K562 (cell line): ENCODE results near the gene FHIT. TPM values are rescaled to one million over a fixed set of nuclear protein-coding genes. Genes with fewer than 3 reads are reported as not detected.

Source experiments
- ATAC-seq: fragments of 200-7000 bp; cut with Tn5 transposase; 3 replicates; pipeline ENCODE4 v1.9.1; 2020; ENCODE audit warnings: moderate library complexity
- BruUV-seq: library from RNA; stranded (reverse); fragments of 400-500 nt; replicated peaks from 2 replicates; lab custom pipeline; 2021; lab: Mats Ljungman, UMichigan
- CTCF ChIA-PET: fragments of 300-600 bp; formaldehyde crosslinking; extraction: SDS; loops from one replicate; lab custom pipeline; 2021; ENCODE audit warnings: low intra/inter-chr PET ratio; lab: Yijun Ruan, JAX
- POLR2A ChIA-PET: fragments of 300-600, 350-650 bp; sonication (Branson Sonifier 250); formaldehyde crosslinking; extraction: SDS; loops from one replicate; lab custom pipeline; 2021; ENCODE audit warnings: antibody characterized with exemption, inconsistent platforms; lab: Yijun Ruan, JAX
- DNase-seq, 4 experiments: peaks; one replicate each; pipeline versions ENCODE4 v3.0.0 to v3.0.0-alpha.2; 2011 to 2018; ENCODE audit warnings: low spot score in 3 of 4, mixed read lengths in 3 of 4; ENCODE audit errors: extremely low read depth in 1 of 4
- FAIRE-seq: peaks from 2 replicates; lab custom pipeline; 2011; peaks lifted over from hg19 to GRCh38; lab: Jason Lieb, UNC
- H2AFZ ChIP-seq: 2 replicates; pipeline ENCODE4 v1.6.0; 2011; ENCODE audit warnings: low read depth, low read length, control low read depth, inconsistent platforms
- H3K27ac ChIP-seq: fragments of 200-600 bp; 3 replicates; pipeline ENCODE4 v1.8.0; 2011; ENCODE audit warnings: low read depth, mild to moderate bottlenecking, control low read depth, inconsistent platforms, low read length, moderate library complexity, mixed read lengths; ENCODE audit errors: extremely low read depth
- H3K27me3 ChIP-seq, 2 experiments: fragments of 300-600 bp in 1 of 2; 2 replicates in 1 of 2; 3 replicates in 1 of 2; pipeline versions ENCODE4 v1.6.0 to v1.8.0; 2011; ENCODE audit warnings: inconsistent platforms in 2 of 2, low read length in 2 of 2, mild to moderate bottlenecking in 1 of 2, mixed read lengths in 1 of 2, moderate library complexity in 1 of 2; ENCODE audit not compliant: control insufficient read depth in 2 of 2, insufficient read depth in 2 of 2
- H3K36me3 ChIP-seq: fragments of 300-600 bp; 3 replicates; pipeline ENCODE4 v1.8.0; 2011; ENCODE audit warnings: mild to moderate bottlenecking, low read length, inconsistent platforms; ENCODE audit not compliant: control insufficient read depth, insufficient read depth
- H3K4me1 ChIP-seq, 2 experiments: fragments of 200-600 bp in 1 of 2; replicated peaks in 1 of 2; 2 replicates in 1 of 2; 3 replicates in 1 of 2; pipeline versions ENCODE4 v1.5.1 to v1.8.0; 2011; ENCODE audit warnings: inconsistent platforms in 2 of 2, low read length in 2 of 2, mild to moderate bottlenecking in 1 of 2, mixed read lengths in 1 of 2, moderate library complexity in 1 of 2; ENCODE audit not compliant: control insufficient read depth in 2 of 2, insufficient read depth in 2 of 2
- H3K4me2 ChIP-seq: 2 replicates; pipeline ENCODE4 v1.6.1; 2011; ENCODE audit warnings: low read length, control low read depth, inconsistent platforms, mixed read lengths; ENCODE audit not compliant: insufficient read depth
- H3K4me3 ChIP-seq: fragments of 200-600 bp; sonication (generic), shearing (Covaris generic); 2 replicates; pipeline ENCODE4 v1.5.1; 2016; ENCODE audit warnings: control low read depth, inconsistent platforms
- H3K79me2 ChIP-seq: fragments of 200-600 bp; 3 replicates; pipeline ENCODE4 v1.8.0; 2011; ENCODE audit warnings: low read length, inconsistent platforms; ENCODE audit not compliant: control insufficient read depth, insufficient read depth
- H3K9ac ChIP-seq, 2 experiments: 2 replicates each; pipeline versions ENCODE4 v1.6.0 to v1.6.1; 2011; ENCODE audit warnings: low read depth in 2 of 2, low read length in 2 of 2, control low read depth in 1 of 2, inconsistent platforms in 1 of 2, mild to moderate bottlenecking in 1 of 2, mixed read lengths in 1 of 2; ENCODE audit not compliant: insufficient read depth in 1 of 2
- H3K9me1 ChIP-seq: one replicate; pipeline ENCODE4 v1.6.0; 2011; ENCODE audit warnings: inconsistent platforms, mild to moderate bottlenecking, low read length, moderate library complexity; ENCODE audit not compliant: control insufficient read depth, insufficient read depth
- H3K9me3 ChIP-seq: replicated peaks from 2 replicates; pipeline ENCODE4 v1.5.1; 2011; ENCODE audit warnings: low read depth, low read length, inconsistent platforms; ENCODE audit not compliant: control insufficient read depth, insufficient read depth
- H4K20me1 ChIP-seq: replicated peaks from 2 replicates; pipeline ENCODE4 v1.6.1; 2011; ENCODE audit warnings: low read length, inconsistent platforms, mixed read lengths; ENCODE audit not compliant: control insufficient read depth, insufficient read depth
- CBFA2T3 ChIP-seq: fragments of 450-650 bp; IDR thresholded peaks from 2 replicates; pipeline ENCODE4 v1.6.1; 2017
- CHD2 ChIP-seq: IDR thresholded peaks from 2 replicates; pipeline ENCODE4 v1.6.1; 2011; ENCODE audit warnings: low read depth, low read length
- ELK3 ChIP-seq: fragments of 450-650 bp; formaldehyde crosslinking; IDR thresholded peaks from 2 replicates; pipeline ENCODE4 v1.4.0; 2020; ENCODE audit warnings: mild to moderate bottlenecking
- SMARCE1 ChIP-seq: fragments of 450-650 bp; IDR thresholded peaks from 2 replicates; pipeline ENCODE4 v1.7.1; 2016; ENCODE audit warnings: mild to moderate bottlenecking
- SNRNP70 ChIP-seq: fragments of 200-400 bp; formaldehyde crosslinking; optimal IDR thresholded peaks from 2 replicates; pipeline ENCODE3; 2017; ENCODE audit warnings: low read depth, low read length
- TEAD2 ChIP-seq: fragments of 450-650 bp; IDR thresholded peaks from 2 replicates; pipeline ENCODE4 v1.6.1; 2016; ENCODE audit warnings: missing genetic modification characterization, control low read depth, missing compliant biosample characterization
- ZNF184 ChIP-seq: sonication (generic); formaldehyde crosslinking; IDR thresholded peaks from 2 replicates; pipeline ENCODE4 v1.5.0; 2020; ENCODE audit warnings: missing genetic modification reagents
- ZNF224 ChIP-seq: sonication (generic); formaldehyde crosslinking; IDR thresholded peaks from 2 replicates; pipeline ENCODE4 v1.8.0; 2022; ENCODE audit warnings: mild to moderate bottlenecking, missing genetic modification reagents
- WGBS: fragments of 100-300 bp; shearing (Covaris generic); methylation state at CpG from one replicate; pipeline ENCODE4 v1.1.6; 2016; ENCODE audit warnings: low coverage, mixed read lengths; ENCODE audit not compliant: insufficient coverage; ENCODE audit errors: missing lambda C conversion rate; 5-methylcytosine and 5-hydroxymethylcytosine counted together
- in situ Hi-C: fragments of 300-500 bp; cut with MboI; formaldehyde crosslinking; loops from 4 replicates; pipeline ENCODE4 v1.15.0; 2018; ENCODE audit warnings: inconsistent platforms, mixed read lengths
- intact Hi-C: fragments of 100-400 bp; cut with micrococcal nuclease; formaldehyde crosslinking; loops from 2 replicates; pipeline ENCODE4 v1.14.2; 2022
- polyA plus RNA-seq, 8 experiments: library from polyadenylated mRNA; depleted of rRNA in 4 of 8; stranded (reverse) in 5 of 8; unstranded in 3 of 8; fragments of >200 nt; fragmentation: Nextera tagmentation in 2 of 8; fragmentation: Illumina TruSeq in 1 of 8; extraction: Ambion mirVana in 2 of 8; extraction: Trizol in 1 of 8; gene quantifications; 2 replicates each; pipeline versions ENCODE4 v1.2.1 to v1.2.3, GENCODE V29; 2011 to 2014; ENCODE audit warnings: inconsistent platforms in 1 of 8, missing spikeins in 1 of 8
- total RNA-seq, 7 experiments: library from RNA; depleted of rRNA in 6 of 7; stranded (reverse); fragments of >200 nt in 6 of 7; fragmentation: Illumina TruSeq in 2 of 7; extraction: Trizol in 2 of 7; gene quantifications; 2 replicates each; pipeline versions ENCODE4 v1.2.1 to v1.2.3, GENCODE V29; 2011 to 2021; ENCODE audit warnings: low replicate concordance in 1 of 7

Gene FHIT
- total and polyA plus RNA-seq, 9 of the 15 experiments (the other 6 are each of a cell fraction or from before 2014, with no cell fraction given) = 1.7 to 9.1 (median 4.3) TPM

GRCh38 chr3:59832241-59832640, 1419.0 kb downstream of the FHIT start:
- TF ChIP-seq TEAD2 (tag) (no peak), ZNF184 (CRISPR knock-in tag) (no peak), CBFA2T3 (peak; percentile 13; the same call in 1 of the 2 replicates)
- in situ Hi-C loops = no loop called here
- H2AFZ ChIP-seq = no peak overlapping the region
- H3K36me3 ChIP-seq = no peaks in the 10 kb centered on the region
- intact Hi-C loops = no loop called here
- no peak overlapping the region for H3K4me2 ChIP-seq
- ATAC-seq (no peak), DNase-seq (peak in 1 of 4 experiments; percentile 4), FAIRE-seq (no peak)
- H3K27ac ChIP-seq = no peak overlapping the region
- ChIA-PET CTCF (no interaction called here), POLR2A (interaction anchor here (0.6 kb wide), 1 partner anchor 36 kb away, joined by 3 read pairs; no protein-coding TSS in a partner anchor)
- BruUV-seq = no TSS peak
- H3K9me1 ChIP-seq = no peaks in the 10 kb centered on the region
- H3K9me3 ChIP-seq = no peaks in the 10 kb centered on the region
- no peak overlapping the region for H3K4me3 ChIP-seq
- no peaks in the 10 kb centered on the region for H3K27me3 ChIP-seq
- WGBS = 17% methylated on average over 1 of the region's 3 CpGs
- H3K79me2 ChIP-seq = no peaks in the 10 kb centered on the region
- 0 out of 5 replicates have a peak, but pooled peaks cover 0 to 2% of the 10 kb centered on the region in 2 experiments for H3K4me1 ChIP-seq
- no peak overlapping the region for H3K9ac ChIP-seq
- no peaks in the 10 kb centered on the region for H4K20me1 ChIP-seq

- Histone ChIP-seq H4K20me1 (no peaks in the 10 kb centered on the region), H3K9ac (no peak overlapping the region), H3K4me1 (0 out of 5 replicates have a peak, but pooled peaks cover 0 to 2% of the 10 kb centered on the region in 2 experiments), H3K4me2 (no peak overlapping the region), H3K36me3 (no peaks in the 10 kb centered on the region), H3K79me2 (no peaks in the 10 kb centered on the region), H3K9me1 (no peaks in the 10 kb centered on the region), H3K27me3 (no peaks in the 10 kb centered on the region), H2AFZ (no peak overlapping the region), H3K4me3 (no peak overlapping the region), H3K27ac (no peak overlapping the region), H3K9me3 (no peaks in the 10 kb centered on the region)
- no CpG with 5 or more reads among the region's 2 CpGs for WGBS
- no TSS peak for BruUV-seq
- CTCF ChIA-PET = no interaction called here
- no peak for FAIRE-seq
- TF ChIP-seq SMARCE1 (no peak), CHD2 (no peak), ZNF224 (CRISPR knock-in tag) (no peak), SNRNP70 (no peak), ELK3 (no peak)
- no peak for DNase-seq
- POLR2A ChIA-PET = no interaction called here
- intact Hi-C loops (no loop called here), in situ Hi-C loops (no loop called here)
- no peak for ATAC-seq
These were observed 1419.9 kb downstream of the FHIT start for GRCh38 chr3:59831394-59831793.
